Hindlimb muscle (tissue), 1 donor: ENCODE data around the gene DIP2A. TPM values are rescaled to one million over a fixed set of nuclear protein-coding genes. Genes with fewer than 3 reads are reported as not detected.

Source experiments
- DNase-seq: peaks from one replicate; pipeline ENCODE4 v3.0.0-alpha.2; 2013
- polyA plus RNA-seq: library from polyadenylated mRNA; unstranded; fragments of 120-200 nt; gene quantifications from one replicate; pipeline ENCODE4 v1.2.1, GENCODE V29; 2013; ENCODE audit not compliant: insufficient read length

The DIP2A gene
- polyA plus RNA-seq, 1 donor, result 30.7 TPM

DNA sequence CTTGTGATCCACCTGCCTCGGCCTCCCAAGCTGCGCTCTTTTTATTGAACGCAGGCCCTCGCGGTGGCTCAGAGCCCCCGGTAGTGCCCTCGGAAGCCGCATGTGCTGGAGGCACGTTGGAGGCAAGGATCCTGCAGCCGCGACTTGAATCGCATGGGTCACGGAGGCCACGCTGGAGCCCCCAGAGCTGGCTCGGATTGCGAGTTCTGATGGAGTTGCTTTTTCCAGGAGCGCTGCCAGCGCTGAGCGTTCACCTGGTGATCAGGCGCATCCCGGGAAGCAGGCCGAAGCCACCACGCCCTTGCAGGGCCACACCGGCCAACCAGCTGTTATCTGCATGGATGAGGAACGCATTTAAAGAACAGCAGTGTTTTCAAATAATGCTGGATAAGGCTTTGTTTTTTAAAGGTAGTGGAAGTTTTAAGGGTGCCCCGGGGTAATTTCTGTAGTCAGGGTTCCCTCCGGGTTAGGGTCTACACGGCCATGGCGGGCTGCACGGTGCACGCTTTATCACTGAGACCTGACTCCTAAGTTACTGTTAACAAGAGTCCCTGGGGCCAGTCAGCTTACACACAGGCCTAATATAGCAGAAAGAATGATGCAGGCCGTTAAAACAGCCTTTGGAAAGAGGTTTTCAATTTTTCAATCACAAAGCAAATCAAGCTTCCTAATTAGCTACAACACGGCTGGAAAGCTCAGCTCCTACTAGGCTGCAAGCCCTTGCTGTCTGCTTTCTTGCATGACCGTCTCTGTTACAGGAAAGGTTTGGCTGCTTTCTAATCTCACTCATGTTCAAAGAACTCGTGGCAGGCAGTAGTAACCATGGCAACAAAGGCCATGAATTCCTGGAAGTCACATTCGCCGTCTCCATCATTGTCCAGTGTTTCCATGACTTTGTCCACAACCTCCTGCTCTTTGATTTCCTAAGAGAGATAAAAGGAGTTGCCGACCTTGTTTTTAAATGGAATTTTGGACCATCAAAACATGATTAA, 140.2 kb downstream of the DIP2A start:
- DNase-seq, result peak; percentile 68

DNA sequence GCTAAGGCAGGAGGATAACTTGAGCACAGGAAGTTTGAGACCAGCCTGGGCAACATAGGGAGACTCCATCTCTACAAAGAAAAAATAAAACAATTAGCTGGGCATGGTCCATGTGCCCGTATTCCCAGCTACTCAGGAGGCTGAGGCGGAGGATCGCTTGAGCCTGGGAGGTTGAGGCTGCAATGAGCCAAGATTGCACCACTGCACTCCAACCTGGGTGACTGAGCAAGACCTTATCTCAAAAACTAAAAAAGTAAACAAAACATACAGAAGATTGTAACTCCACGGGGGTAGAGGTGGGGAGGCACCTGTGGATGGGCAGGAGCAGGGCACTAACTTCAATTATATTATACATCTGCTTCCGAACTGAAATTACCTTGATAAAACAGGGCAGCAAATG, 141.6 kb downstream of the DIP2A start:
- no peak for DNase-seq

DNA sequence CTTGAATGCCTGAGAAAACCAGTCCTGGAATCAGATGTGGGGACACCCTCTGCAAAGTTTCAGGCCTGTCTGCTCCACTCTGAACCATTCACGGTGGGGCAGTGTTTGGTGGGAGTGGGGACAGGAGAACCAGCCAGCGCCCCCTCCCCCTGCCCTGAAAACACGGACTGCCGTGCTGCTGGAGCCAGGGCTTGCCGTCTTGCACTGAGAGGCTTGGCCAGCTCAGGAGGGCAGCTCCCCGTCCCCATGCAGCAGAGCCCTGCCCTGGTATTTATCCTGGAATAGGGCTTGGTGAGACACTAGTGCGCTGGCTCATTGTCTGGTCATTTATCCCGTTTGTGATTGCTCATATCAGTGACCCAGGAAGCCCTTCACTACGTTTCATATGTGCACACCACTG, 142.3 kb downstream of the DIP2A start:
- DNase-seq, result no peak

- DNase-seq, result no peak
These were observed 144.5 kb downstream of the DIP2A start for GRCh38 chr21:46603228-46603627.

DNA sequence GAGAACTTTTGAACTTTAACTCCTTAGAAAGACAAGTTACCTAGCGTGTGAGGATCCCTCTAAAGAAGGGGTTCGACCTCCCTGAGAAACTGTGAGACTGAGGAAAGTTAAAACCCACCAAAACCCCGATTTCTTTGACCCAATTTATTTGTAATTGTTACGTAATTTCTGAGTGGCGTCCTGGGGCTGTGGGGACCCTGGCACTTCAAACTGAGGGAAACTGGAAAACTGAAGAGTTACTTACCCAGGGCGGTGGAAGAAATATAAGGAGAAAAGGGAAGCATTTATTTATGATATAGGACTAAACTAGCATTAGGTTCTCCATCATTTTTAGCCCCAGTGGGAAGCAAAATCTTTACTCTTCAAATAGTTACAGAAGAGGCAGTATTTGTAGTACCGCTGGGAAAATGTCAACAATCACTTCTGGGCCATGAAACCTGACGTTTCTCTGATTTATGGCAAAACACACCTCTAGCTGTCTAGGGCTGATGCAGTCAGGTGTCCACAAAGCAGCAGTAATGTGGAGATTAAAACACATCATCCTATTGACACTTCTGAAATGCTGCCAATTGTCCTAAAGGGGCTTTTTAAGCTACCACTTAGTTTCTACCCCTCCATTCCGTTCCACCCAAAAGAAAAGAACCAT, 145.8 kb downstream of the DIP2A start:
- DNase-seq, result no peak

DNA sequence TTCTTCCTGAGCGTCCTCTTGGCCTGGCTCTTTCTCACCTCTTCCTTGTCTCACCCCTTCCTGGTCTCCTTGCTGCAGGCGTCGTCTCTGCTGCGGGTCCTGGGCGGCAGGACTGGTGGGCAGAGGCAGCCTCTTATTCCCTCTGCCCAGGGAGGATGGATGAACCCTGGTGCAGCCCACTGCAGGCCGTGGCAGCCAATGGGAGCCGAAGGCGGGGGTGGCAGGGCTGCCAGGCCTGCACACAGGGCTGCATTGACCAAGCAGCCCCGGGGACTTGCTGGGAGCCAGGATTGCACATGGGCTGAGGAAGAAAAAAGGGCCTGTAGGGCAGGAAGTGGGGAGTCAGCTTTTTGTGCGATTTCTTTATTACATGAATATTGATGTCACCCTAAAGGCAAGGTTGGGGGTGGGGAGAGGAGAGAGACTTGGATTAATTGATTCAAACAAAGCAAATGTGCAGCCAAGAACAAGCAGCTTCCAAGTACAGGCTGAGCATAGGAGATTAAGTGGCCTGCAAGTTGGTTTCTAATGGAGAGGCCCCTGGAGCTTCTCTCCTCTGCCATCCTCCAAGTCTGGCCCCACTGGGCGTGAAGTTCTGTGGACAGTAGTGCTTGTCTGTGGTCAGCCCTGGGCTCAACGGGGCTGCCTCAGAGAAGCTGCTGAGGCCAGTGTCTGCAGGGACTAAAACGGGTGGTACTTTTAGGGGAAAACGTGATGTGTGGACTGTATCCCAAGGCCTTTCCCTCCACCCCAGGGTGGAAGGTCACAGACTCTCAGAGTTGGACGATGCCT, 146.5 kb downstream of the DIP2A start, which contains the start of gene S100B:
TSS of gene S100B (minus strand) at position 108 of the 792 bp plus-strand sequence. CDS start 2,667 bp downstream, outside the sequence.
- DNase-seq, result peak; percentile 10

DNA sequence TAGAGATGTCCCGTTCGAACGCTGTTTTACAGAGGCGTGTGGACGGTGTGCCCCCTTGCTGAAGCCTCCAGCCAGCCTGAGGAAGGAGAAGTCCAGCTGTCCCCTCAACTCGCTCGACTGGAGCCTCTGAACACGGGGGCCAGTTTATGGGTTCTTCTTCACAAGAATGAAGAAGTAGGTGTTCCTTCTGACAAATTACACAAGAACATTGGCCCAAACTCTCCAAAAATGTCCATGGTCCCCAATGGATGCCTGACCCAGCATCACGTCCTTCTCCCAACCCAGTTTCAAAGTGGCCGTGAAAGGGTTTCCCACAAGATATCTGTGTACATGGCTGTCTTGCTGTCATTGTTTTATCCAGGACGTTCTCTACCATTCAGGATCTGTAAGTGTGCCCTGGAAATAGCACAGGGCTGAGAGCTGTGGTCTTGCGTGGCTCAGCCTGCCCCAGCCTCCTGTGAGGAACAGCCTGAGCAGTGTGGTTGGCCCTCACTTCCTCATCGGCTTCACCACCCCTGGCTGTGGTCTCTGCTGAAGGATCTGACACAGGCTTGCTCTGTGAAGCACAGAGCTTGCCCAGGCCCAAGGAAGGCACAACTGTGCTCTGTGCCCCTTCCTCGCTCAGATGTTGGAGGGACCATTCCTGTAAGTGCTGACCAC, 147.2 kb downstream of the DIP2A start:
- DNase-seq, result no peak

DNA sequence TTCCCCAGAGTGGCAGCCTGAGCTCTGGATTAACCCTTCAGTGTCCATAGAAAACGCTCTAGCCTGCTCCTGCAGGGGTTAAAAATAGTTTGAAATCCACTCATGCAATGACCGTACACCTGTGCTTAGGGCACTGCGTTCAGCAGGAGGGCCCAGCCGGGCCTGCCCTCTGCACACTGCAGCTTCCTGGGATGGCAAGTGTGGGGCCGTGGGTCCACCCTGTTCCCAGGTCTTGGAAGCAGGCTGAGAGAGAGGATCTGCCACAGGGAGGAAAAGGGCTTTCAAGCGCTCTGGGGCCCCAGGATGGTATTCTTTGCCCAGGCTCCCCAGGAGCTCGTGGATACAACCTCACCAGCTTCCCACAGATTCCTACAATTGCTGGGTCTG, 147.7 kb downstream of the DIP2A start:
- DNase-seq, result no peak

GRCh38 chr21:46607636-46608035, 148.9 kb downstream of the DIP2A start:
- DNase-seq, result no peak

GRCh38 chr21:46608672-46609111, 150.0 kb downstream of the DIP2A start:
- DNase-seq, result no peak

GRCh38 chr21:46610018-46610701, 151.5 kb downstream of the DIP2A start:
- no peak for DNase-seq

GRCh38 chr21:46613391-46613790, 154.7 kb downstream of the DIP2A start:
- no peak for DNase-seq

- no peak for DNase-seq
These were observed 157.4 kb downstream of the DIP2A start for GRCh38 chr21:46616050-46616449.

DNA sequence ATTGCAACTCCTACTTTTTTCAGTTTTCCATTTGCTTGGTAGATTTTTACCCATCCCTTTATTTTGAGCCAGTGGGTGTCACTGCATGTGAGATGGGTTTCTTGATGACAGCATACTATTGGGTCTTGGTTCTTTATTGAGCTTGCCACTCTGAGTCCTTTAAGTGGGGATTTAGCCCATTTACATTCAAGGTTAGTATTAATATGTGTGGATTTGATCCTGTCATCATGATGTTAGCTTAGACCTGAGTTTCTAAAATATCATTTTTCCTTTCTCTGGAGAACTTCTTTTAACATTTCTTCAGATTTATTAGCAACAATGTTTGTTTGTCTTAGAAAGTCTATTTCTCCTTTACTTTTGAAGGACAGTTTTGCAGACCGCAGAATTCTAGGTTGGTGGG, 158.0 kb downstream of the DIP2A start:
- DNase-seq, result no peak

DNA sequence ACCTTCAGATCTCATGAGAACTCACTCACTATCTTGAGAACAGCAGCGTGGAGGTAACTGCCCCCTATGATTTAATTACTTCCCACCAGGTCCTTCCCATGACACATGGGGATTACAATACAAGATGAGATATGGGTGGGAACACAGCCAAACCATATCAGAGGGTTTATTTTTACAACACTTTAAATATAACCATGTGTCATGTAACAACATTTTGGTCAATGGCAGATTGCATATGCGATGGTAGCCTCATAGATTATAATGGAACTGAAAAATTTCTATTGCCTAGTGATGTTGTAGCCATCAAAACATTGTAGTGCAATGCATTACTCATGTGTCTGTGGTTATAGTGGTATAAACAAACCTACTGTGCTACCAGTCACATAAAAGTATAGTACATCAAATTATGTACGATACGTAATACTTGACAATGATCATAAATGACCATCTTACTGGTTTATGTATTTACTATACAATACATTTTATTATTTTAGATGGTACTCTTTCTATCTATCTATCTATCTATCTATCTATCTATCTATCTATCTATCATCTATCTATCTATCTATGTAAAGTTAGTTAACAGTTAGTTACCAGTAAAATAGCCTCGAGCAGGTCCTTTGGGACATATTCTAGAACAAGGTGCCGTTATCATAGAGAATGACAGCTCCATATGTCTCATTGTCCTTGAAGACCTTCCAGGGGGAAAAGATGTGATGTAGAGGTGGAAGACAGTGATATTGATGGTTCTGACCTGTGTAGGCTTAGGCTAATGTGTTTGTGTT, 158.8 kb downstream of the DIP2A start:
- DNase-seq, result no peak

DNA sequence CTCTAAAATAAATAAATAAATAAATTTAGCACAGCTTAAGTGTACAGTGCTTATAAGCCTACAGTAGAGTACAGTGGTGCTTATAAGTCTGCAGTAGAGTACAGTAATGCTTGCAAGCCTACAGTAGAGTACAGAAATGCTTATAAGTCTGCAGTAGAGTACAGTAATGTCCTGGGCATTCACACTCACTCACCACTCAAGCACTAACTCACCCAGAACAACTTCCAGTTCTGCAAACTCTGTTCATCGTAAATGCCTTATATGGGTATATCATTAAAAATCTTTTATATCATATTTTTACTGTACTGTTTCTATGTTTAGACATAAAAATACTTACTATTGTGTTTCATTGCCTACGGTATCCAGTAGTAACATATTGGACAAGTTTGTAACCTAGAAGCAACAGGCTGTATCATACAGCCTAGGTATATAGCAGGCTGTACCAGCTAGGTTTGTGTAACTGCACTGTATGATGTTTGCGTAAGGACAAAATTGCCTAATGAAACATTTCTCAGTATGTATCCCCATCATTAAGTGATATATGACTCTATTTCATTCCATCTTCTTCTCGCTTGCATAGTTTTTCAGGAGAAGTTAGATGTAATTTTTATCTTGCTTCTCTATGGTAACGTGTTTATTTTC, 160.2 kb downstream of the DIP2A start:
- no peak for DNase-seq
